Activated CD8-positive, alpha-beta T cell treated with anti-CD3 and anti-CD28 coated beads for 36 hours (primary cell): ENCODE results near the gene PRG2. TPM values are rescaled to one million over a fixed set of nuclear protein-coding genes. Genes with fewer than 3 reads are reported as not detected.

Experiments
- ATAC-seq: fragments of 200-7000 bp; cut with Tn5 transposase; one replicate; pipeline ENCODE4 v1.10.0; 2021; ENCODE audit warnings: mild to moderate bottlenecking, moderate library complexity
- CTCF ChIA-PET: fragments of 350-600 bp; sonication (Branson Sonifier 250); formaldehyde crosslinking; loops from one replicate; lab custom pipeline; 2021; ENCODE audit warnings: antibody characterized with exemption; lab: Charles Lee
- POLR2A ChIA-PET: fragments of 350-600 bp; sonication (Branson Sonifier 250); formaldehyde crosslinking; loops from one replicate; lab custom pipeline; 2021; ENCODE audit warnings: antibody characterized with exemption; lab: Charles Lee
- DNase-seq: peaks from one replicate; pipeline ENCODE4 v3.0.0-alpha.2; 2020
- H3K27ac Mint-ChIP-seq: one replicate; pipeline ENCODE4 v1.8.0; 2021; ENCODE audit warnings: mild to moderate bottlenecking, mixed read lengths
- H3K27me3 Mint-ChIP-seq: one replicate; pipeline ENCODE4 v1.8.0; 2021; ENCODE audit warnings: mixed read lengths
- H3K36me3 Mint-ChIP-seq: one replicate; pipeline ENCODE4 v1.8.0; 2021; ENCODE audit warnings: low read depth, mixed read lengths
- H3K4me1 Mint-ChIP-seq: one replicate; pipeline ENCODE4 v1.8.0; 2021; ENCODE audit warnings: low read depth, mixed read lengths
- H3K4me3 Mint-ChIP-seq: one replicate; pipeline ENCODE4 v1.8.0; 2021; ENCODE audit warnings: mild to moderate bottlenecking, moderate library complexity, mixed read lengths
- H3K9me3 Mint-ChIP-seq: one replicate; pipeline ENCODE4 v1.8.0; 2021; ENCODE audit warnings: mixed read lengths
- intact Hi-C: fragments of 100-400 bp; cut with micrococcal nuclease; formaldehyde crosslinking; loops from one replicate; pipeline ENCODE4 v1.10.0; 2022
- total RNA-seq, 2 experiments: library from RNA; stranded (reverse); gene quantifications; one replicate each; pipeline ENCODE4 v1.2.3, GENCODE V29; 2021
- TF ChIP-seq, protein P1 (sequence below): fragments of 200-600 bp; IDR thresholded peaks from one replicate; pipeline ENCODE4 v1.8.0; 2022; ENCODE audit warnings: antibody characterized with exemption, mild to moderate bottlenecking

PRG2 gene
- total RNA-seq, 2 experiments from 2014 or later = 0.43 to 2.3 TPM

GRCh38 chr11:57349491-57350274 lies 40.8 kb downstream of the PRG2 start:
- ATAC-seq (peak; percentile 68), DNase-seq (peak; percentile 75)
- TF ChIP-seq, protein P1, sequence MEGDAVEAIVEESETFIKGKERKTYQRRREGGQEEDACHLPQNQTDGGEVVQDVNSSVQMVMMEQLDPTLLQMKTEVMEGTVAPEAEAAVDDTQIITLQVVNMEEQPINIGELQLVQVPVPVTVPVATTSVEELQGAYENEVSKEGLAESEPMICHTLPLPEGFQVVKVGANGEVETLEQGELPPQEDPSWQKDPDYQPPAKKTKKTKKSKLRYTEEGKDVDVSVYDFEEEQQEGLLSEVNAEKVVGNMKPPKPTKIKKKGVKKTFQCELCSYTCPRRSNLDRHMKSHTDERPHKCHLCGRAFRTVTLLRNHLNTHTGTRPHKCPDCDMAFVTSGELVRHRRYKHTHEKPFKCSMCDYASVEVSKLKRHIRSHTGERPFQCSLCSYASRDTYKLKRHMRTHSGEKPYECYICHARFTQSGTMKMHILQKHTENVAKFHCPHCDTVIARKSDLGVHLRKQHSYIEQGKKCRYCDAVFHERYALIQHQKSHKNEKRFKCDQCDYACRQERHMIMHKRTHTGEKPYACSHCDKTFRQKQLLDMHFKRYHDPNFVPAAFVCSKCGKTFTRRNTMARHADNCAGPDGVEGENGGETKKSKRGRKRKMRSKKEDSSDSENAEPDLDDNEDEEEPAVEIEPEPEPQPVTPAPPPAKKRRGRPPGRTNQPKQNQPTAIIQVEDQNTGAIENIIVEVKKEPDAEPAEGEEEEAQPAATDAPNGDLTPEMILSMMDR = peak; percentile 92
- Mint-ChIP-seq H3K36me3 (peaks cover 2% of the 10 kb centered on the region), H3K27ac (no peak overlapping the region), H3K9me3 (peaks cover 2% of the 10 kb centered on the region), H3K4me1 (peaks cover 6% of the 10 kb centered on the region), H3K4me3 (no peak overlapping the region), H3K27me3 (peaks cover 9% of the 10 kb centered on the region)
- CTCF ChIA-PET = interaction anchor here (0.7 to 10.8 kb wide), 20 partner anchors 8 to 291 kb away, joined by 3 to 117 read pairs (median 3); partner anchors contain the start of genes P2RX3 and PRG3
- intact Hi-C loops = loop anchor here (5.0 kb wide), 2 partner anchors 128 to 288 kb away; no protein-coding TSS in a partner anchor
- POLR2A ChIA-PET = no interaction called here

- H3K9me3 Mint-ChIP-seq = peaks cover 2% of the 10 kb centered on the region
- peaks cover 6% of the 10 kb centered on the region for H3K4me1 Mint-ChIP-seq
- DNase-seq (no peak), ATAC-seq (no peak)
- H3K27ac Mint-ChIP-seq = no peak overlapping the region
- no peak overlapping the region for H3K4me3 Mint-ChIP-seq
- ChIA-PET POLR2A (no interaction called here), CTCF (interaction anchor here (0.7 to 10.8 kb wide), 7 partner anchors 11 to 1165 kb away, joined by 3 to 117 read pairs (median 7); partner anchors contain the start of gene PRG3)
- peaks cover 2% of the 10 kb centered on the region for H3K36me3 Mint-ChIP-seq
- H3K27me3 Mint-ChIP-seq = peaks cover 6% of the 10 kb centered on the region
- TF ChIP-seq, protein P1 = no peak
- intact Hi-C loops = loop anchor here (5.0 kb wide), 2 partner anchors 129 to 289 kb away; no protein-coding TSS in a partner anchor
Observed at GRCh38 chr11:57348636-57349313, 41.7 kb downstream of the PRG2 start.

- H3K9me3 Mint-ChIP-seq = peaks cover 2% of the 10 kb centered on the region
- ATAC-seq (no peak), DNase-seq (no peak)
- no peak overlapping the region for H3K4me3 Mint-ChIP-seq
- peaks cover 6% of the 10 kb centered on the region for H3K4me1 Mint-ChIP-seq
- peaks cover 2% of the 10 kb centered on the region for H3K36me3 Mint-ChIP-seq
- ChIA-PET POLR2A (no interaction called here), CTCF (interaction anchor here (1.3 to 10.8 kb wide), 7 partner anchors 15 to 1165 kb away, joined by 3 to 117 read pairs (median 7); no protein-coding TSS in a partner anchor)
- H3K27ac Mint-ChIP-seq = no peak overlapping the region
- intact Hi-C loops = loop anchor here (5.0 kb wide), 2 partner anchors 129 to 289 kb away; no protein-coding TSS in a partner anchor
- TF ChIP-seq, protein P1 = no peak
- H3K27me3 Mint-ChIP-seq = peaks cover 6% of the 10 kb centered on the region
Observed at GRCh38 chr11:57348052-57348451, 42.4 kb downstream of the PRG2 start.

GRCh38 chr11:57347336-57347735 lies 43.1 kb downstream of the PRG2 start:
- peaks cover 6% of the 10 kb centered on the region for H3K4me1 Mint-ChIP-seq
- peaks cover 2% of the 10 kb centered on the region for H3K9me3 Mint-ChIP-seq
- H3K27me3 Mint-ChIP-seq = peaks cover 6% of the 10 kb centered on the region
- no peak for ATAC-seq
- no peak for DNase-seq
- CTCF ChIA-PET = interaction anchor here (1.3 to 10.8 kb wide), 7 partner anchors 15 to 1166 kb away, joined by 3 to 117 read pairs (median 7); no protein-coding TSS in a partner anchor
- POLR2A ChIA-PET = no interaction called here
- no peak overlapping the region for H3K27ac Mint-ChIP-seq
- TF ChIP-seq, protein P1 = no peak
- no peak overlapping the region for H3K4me3 Mint-ChIP-seq
- H3K36me3 Mint-ChIP-seq = peaks cover 2% of the 10 kb centered on the region
- intact Hi-C loops = loop anchor here (5.0 kb wide), 2 partner anchors 130 to 290 kb away; no protein-coding TSS in a partner anchor
